Measurements from ENCODE around the gene PITPNC1.

Gene PITPNC1

DNA sequence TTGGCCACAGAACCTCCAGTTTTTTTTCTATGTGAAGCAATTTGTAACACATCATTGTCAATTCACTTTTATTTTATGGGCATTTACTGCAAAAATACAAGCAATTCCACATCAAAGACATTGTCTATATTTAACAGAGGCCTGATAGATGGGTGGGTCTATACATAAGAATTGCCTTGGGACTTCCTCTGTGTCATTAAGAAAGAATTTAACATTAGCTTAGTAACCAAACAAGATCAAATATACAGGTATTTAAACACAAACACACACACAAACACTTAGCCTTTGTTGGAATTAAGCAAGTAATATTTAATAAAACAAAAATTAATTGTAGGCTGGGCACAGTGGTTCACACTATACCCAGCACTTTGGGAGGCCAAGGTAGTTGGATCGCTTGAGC, 4.3 kb upstream of the PITPNC1 start:
- Histone ChIP-seq H3K4me1 (ENCODE audit: control insufficient read depth, insufficient read depth, low read length) (peaks cover 11% of the 10 kb centered on the region), H3K9me3 (ENCODE audit: control insufficient read depth in 2 of 2, low read length in 2 of 2) (no peaks in the 10 kb centered on the region), H3K4me3 (ENCODE audit: low read length in 2 of 2) (no peak overlapping the region), H3K27me3 (ENCODE audit: control insufficient read depth in 1 of 2, insufficient read depth in 2 of 2, low read length in 2 of 2) (no peaks in the 10 kb centered on the region), H3K27ac (ENCODE audit: low read length) (no peak overlapping the region), H3K36me3 (ENCODE audit: control insufficient read depth in 2 of 2, insufficient read depth in 2 of 2, low read length in 2 of 2) (no peaks in the 10 kb centered on the region), H3K9ac (ENCODE audit: low read length in 2 of 2) (no peak overlapping the region)

DNA sequence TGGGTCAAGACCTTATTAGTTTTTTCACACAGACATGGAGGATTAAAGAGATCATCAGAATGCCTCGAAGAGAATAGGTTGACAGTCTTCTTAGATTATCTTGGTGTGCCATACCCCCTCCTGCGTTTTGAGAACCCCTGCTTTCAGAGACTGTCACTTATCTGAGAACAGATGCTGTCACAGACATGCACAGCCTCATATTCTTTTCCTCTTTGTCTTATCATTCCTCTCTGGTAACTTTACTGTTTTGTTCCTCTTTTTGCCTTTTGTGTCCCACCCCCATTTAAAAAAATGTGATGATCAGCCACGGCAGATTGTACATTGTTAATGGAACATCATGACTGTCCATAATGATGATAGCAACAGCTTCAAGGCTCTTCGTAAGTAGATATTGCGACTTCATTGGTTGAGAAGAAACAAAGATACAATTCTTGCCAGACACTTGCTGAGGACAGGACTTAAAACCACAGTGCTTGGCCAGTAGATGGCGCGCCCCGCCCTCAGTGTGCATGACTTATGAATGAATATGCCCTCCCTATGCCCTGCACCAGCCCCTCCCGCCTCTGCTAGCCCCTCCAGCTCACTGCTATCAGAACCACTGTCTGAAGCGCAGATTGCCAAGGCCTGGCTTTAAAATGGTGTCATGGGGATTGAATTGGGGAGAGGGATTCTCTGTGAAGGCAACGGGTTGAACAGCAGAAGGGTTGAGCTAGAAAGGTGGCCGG, 2.6 kb upstream of the PITPNC1 start:
- Histone ChIP-seq H3K9me3 (ENCODE audit: control insufficient read depth in 2 of 2, low read length in 2 of 2) (no peaks in the 10 kb centered on the region), H3K4me3 (ENCODE audit: low read length in 2 of 2) (no peak overlapping the region), H3K27me3 (ENCODE audit: control insufficient read depth in 1 of 2, insufficient read depth in 2 of 2, low read length in 2 of 2) (no peaks in the 10 kb centered on the region), H3K27ac (ENCODE audit: low read length) (no peak overlapping the region), H3K9ac (ENCODE audit: low read length in 2 of 2) (no peak overlapping the region), H3K36me3 (ENCODE audit: control insufficient read depth in 2 of 2, insufficient read depth in 2 of 2, low read length in 2 of 2) (no peaks in the 10 kb centered on the region), H3K4me1 (ENCODE audit: control insufficient read depth, insufficient read depth, low read length) (peaks cover 23% of the 10 kb centered on the region)

DNA sequence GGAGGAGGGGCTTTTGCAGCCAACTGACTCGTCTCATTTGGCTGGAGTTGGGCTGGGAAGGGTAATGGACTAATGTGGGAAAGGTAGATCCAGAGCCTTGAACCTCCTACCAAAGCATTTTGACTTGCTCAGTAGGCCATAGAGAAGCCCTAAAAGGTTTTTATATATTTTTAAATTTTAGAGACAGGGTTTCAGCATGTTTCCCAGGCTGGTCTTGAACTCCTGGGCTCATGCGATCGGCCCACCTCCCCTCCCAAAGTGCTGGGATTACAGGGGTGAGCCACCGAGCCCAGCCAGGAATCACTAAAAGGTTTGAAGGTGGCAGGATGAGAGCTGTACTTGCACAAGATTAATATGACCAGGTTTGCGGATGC, 2.0 kb upstream of the PITPNC1 start:
- peaks cover 23% of the 10 kb centered on the region for H3K4me1 ChIP-seq (ENCODE audit: control insufficient read depth, insufficient read depth, low read length)
- no peaks in the 10 kb centered on the region for H3K9me3 ChIP-seq (ENCODE audit: control insufficient read depth in 2 of 2, low read length in 2 of 2)
- H3K27ac ChIP-seq (ENCODE audit: low read length), result no peak overlapping the region
- H3K4me3 ChIP-seq (ENCODE audit: low read length in 2 of 2), result no peak overlapping the region
- H3K36me3 ChIP-seq (ENCODE audit: control insufficient read depth in 2 of 2, insufficient read depth in 2 of 2, low read length in 2 of 2), result no peaks in the 10 kb centered on the region
- no peaks in the 10 kb centered on the region for H3K27me3 ChIP-seq (ENCODE audit: control insufficient read depth in 1 of 2, insufficient read depth in 2 of 2, low read length in 2 of 2)
- H3K9ac ChIP-seq (ENCODE audit: low read length in 2 of 2), result no peak overlapping the region

DNA sequence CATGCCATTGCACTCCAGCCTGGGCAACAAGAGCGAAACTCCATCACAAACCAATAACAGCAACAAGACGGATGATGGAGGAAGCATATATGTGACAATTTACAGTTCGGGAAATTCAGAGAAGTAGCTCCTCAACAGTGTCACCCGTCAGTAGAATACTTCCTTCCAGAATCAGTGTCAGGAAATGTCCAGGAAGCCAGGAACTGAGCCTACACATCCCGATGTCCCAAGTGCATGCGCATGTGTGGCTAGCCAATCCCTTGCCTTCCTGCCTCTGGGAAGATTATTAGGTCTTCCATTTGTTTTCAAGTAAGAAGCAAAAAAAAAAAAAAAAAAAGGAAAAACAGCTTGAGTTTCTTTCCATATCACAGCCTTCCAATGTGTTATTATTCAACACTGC, 1.4 kb upstream of the PITPNC1 start:
- Histone ChIP-seq H3K4me3 (ENCODE audit: low read length in 2 of 2) (no peak overlapping the region), H3K36me3 (ENCODE audit: control insufficient read depth in 2 of 2, insufficient read depth in 2 of 2, low read length in 2 of 2) (no peaks in the 10 kb centered on the region), H3K9me3 (ENCODE audit: control insufficient read depth in 2 of 2, low read length in 2 of 2) (no peaks in the 10 kb centered on the region), H3K9ac (ENCODE audit: low read length in 2 of 2) (no peak overlapping the region), H3K27me3 (ENCODE audit: control insufficient read depth in 1 of 2, insufficient read depth in 2 of 2, low read length in 2 of 2) (no peaks in the 10 kb centered on the region), H3K27ac (ENCODE audit: low read length) (no peak overlapping the region), H3K4me1 (ENCODE audit: control insufficient read depth, insufficient read depth, low read length) (peaks cover 23% of the 10 kb centered on the region)

DNA sequence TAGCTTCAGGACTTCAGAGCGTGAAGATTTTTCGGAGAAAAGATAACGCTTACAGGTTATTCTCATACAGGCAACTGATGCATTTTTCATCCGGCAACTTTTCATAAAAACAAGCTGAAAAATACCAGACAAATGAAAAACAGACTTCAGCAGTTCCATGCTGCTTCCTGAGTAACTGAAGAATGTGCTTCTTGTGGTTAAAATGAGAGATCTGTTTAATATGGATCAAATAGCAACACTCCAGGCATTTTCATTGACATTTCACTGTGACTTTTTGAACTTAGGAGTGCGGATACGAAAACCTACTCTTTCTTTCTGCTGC, 705 bp upstream of the PITPNC1 start:
- Histone ChIP-seq H3K27me3 (ENCODE audit: control insufficient read depth in 1 of 2, insufficient read depth in 2 of 2, low read length in 2 of 2) (no peaks in the 10 kb centered on the region), H3K27ac (ENCODE audit: low read length) (peak overlapping the region; percentile 77), H3K36me3 (ENCODE audit: control insufficient read depth in 2 of 2, insufficient read depth in 2 of 2, low read length in 2 of 2) (no peaks in the 10 kb centered on the region), H3K9me3 (ENCODE audit: control insufficient read depth in 2 of 2, low read length in 2 of 2) (no peaks in the 10 kb centered on the region), H3K9ac (ENCODE audit: low read length in 2 of 2) (peak overlapping the region; percentile 66 to 79), H3K4me1 (ENCODE audit: control insufficient read depth, insufficient read depth, low read length) (peaks cover 23% of the 10 kb centered on the region), H3K4me3 (ENCODE audit: low read length in 2 of 2) (peak overlapping the region; percentile 85 to 88)

DNA sequence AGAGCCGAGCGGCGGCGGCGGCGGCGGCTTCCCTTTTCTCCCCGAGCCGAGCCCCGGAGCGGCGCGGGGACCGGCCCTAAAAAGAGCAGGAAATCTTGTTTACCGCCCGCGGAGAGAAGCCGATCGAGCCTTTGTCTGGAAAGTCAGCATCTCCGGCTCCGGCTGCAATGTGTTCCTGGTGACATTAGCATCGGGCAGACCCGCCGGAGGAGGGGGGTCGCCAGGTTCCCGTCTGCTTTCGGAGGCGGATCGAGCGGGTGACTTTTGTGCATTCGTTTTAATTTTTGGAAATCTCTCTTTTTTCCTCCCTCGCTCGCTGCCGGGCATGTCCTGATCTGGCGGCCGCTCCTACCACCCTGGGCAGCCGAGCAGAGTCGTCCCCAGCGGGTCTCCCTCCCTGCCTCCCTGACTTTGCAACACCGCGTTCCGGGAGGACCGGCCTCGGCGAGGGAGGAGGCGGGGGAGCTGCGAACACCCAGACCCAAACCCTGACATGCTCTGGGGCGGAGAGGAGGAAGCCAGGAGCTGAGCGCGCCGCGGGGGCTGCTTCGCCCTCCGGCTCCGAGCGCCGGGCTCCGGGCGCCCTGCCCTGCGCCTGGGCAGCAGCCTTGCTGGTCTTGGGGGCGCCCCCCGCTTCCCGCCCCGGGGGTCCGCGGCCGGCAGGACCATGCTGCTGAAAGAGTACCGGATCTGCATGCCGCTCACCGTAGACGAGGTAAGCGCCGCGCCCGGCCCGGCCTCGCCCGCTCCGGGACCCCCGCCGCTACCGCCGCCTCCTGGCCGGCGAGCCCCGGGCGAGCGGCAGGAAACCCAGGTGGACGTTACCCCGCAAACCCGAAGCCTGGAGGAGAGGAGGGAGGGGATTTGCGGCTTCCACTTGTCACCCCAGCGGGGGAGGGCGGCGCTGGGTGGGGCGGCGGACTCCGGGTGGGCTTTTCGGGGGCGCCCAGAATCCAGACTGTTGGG, 690 bp downstream of the PITPNC1 start:
- H3K36me3 ChIP-seq (ENCODE audit: control insufficient read depth in 2 of 2, insufficient read depth in 2 of 2, low read length in 2 of 2), result no peaks in the 10 kb centered on the region
- H3K9ac ChIP-seq (ENCODE audit: low read length in 2 of 2), result peak overlapping the region; percentile 75 to 79
- H3K27me3 ChIP-seq (ENCODE audit: control insufficient read depth in 1 of 2, insufficient read depth in 2 of 2, low read length in 2 of 2), result no peaks in the 10 kb centered on the region

DNA sequence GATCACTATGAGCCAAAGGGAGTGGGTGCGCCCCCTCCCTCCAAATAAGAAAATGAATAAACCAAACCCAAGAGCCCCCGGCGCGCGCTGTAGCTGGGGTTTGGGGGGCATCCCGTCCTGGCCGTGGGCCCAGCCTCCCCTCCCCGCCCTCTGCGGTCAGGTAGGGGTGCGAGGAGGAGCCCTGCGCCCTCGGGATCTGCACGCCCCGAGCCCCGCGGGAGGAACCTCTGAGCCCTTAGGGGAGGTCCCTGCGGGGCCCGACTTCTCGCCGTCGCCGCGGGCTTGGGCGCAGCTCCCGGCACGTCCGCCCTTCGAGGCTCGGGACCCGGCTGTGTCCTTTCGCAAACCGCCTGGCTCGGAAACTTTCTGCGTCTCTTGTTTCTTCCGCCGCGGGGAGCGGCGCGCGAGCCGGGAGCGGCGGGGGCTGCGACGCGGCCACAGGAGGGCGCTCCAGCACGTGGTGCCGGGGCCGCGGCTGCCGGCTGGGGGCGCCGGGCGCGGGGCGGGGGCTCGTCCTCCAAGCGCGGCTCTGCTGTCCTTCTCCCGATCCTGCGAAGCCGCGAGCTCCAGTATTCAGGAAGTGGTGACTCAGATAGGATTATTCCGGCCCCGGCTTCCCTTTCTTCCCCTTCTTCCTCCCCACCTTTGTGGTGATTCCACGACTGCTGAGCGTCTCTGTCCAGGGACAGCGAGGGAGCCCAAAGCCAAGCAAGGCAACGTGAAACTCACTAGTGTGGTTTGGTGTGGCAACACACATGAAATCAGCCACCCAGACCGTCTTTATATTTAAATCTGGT, 1.6 kb downstream of the PITPNC1 start:
- Histone ChIP-seq H3K27ac (ENCODE audit: low read length) (peak overlapping the region; percentile 77), H3K4me1 (ENCODE audit: control insufficient read depth, insufficient read depth, low read length) (peaks cover 23% of the 10 kb centered on the region), H3K36me3 (ENCODE audit: control insufficient read depth in 2 of 2, insufficient read depth in 2 of 2, low read length in 2 of 2) (no peaks in the 10 kb centered on the region), H3K9ac (ENCODE audit: low read length in 2 of 2) (peak overlapping the region; percentile 79), H3K9me3 (ENCODE audit: control insufficient read depth in 2 of 2, low read length in 2 of 2) (no peaks in the 10 kb centered on the region), H3K4me3 (ENCODE audit: low read length in 2 of 2) (peak overlapping the region; percentile 85 to 89), H3K27me3 (ENCODE audit: control insufficient read depth in 1 of 2, insufficient read depth in 2 of 2, low read length in 2 of 2) (no peaks in the 10 kb centered on the region)

More for the DNA sequence above, 690 bp downstream of the PITPNC1 start:
- H3K9me3 ChIP-seq (ENCODE audit: control insufficient read depth in 2 of 2, low read length in 2 of 2), result no peaks in the 10 kb centered on the region
- H3K4me3 ChIP-seq (ENCODE audit: low read length in 2 of 2), result peak overlapping the region; percentile 85 to 88
- peaks cover 23% of the 10 kb centered on the region for H3K4me1 ChIP-seq (ENCODE audit: control insufficient read depth, insufficient read depth, low read length)
- H3K27ac ChIP-seq (ENCODE audit: low read length), result peak overlapping the region; percentile 77

DNA sequence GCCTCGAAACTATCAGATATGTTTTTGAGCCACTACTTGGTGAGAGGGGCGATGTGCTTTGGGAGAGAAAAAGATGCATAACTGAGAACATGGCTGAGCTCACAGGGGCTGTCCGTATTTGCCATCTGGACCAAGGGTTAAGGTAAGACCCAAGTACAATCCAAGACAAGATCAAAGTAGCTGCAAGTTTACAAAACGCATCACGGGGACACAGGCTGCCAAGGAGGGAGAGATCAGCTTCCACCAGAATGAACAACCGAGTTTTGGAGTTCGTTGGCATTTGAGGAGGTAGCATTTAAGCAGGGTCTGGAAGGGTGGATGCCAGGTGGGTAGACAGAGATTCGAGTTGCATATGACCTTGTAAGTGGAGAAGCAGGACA, 2.2 kb downstream of the PITPNC1 start:
- Histone ChIP-seq H3K9ac (ENCODE audit: low read length in 2 of 2) (peak overlapping the region; percentile 73 to 79), H3K36me3 (ENCODE audit: control insufficient read depth in 2 of 2, insufficient read depth in 2 of 2, low read length in 2 of 2) (no peaks in the 10 kb centered on the region), H3K27ac (ENCODE audit: low read length) (peak overlapping the region; percentile 11)

DNA sequence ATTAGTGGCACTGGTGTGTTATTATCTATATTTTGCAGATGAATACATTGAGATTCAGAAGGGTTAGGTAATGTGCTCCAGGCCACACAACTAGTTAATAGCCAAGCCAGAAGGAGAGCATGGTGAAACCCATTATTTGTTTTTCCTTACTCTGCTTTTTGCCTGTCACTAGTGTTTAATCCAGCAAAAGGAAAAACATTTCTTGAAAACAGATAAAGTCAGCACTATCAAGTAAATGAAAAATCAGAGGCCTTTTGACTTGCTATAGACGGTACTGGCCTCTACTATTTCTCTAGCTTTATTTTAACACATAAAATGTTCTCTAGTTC, 4.8 kb downstream of the PITPNC1 start:
- Histone ChIP-seq H3K9ac (ENCODE audit: low read length in 2 of 2) (no peak overlapping the region), H3K9me3 (ENCODE audit: control insufficient read depth in 2 of 2, low read length in 2 of 2) (no peaks in the 10 kb centered on the region), H3K36me3 (ENCODE audit: control insufficient read depth in 2 of 2, insufficient read depth in 2 of 2, low read length in 2 of 2) (no peaks in the 10 kb centered on the region), H3K27me3 (ENCODE audit: control insufficient read depth in 1 of 2, insufficient read depth in 2 of 2, low read length in 2 of 2) (no peaks in the 10 kb centered on the region), H3K27ac (ENCODE audit: low read length) (no peak overlapping the region), H3K4me1 (ENCODE audit: control insufficient read depth, insufficient read depth, low read length) (peaks cover 14% of the 10 kb centered on the region), H3K4me3 (ENCODE audit: low read length in 2 of 2) (no peak overlapping the region)

More for the DNA sequence above, 2.2 kb downstream of the PITPNC1 start:
- Histone ChIP-seq H3K4me1 (ENCODE audit: control insufficient read depth, insufficient read depth, low read length) (peaks cover 23% of the 10 kb centered on the region), H3K9me3 (ENCODE audit: control insufficient read depth in 2 of 2, low read length in 2 of 2) (no peaks in the 10 kb centered on the region), H3K27me3 (ENCODE audit: control insufficient read depth in 1 of 2, insufficient read depth in 2 of 2, low read length in 2 of 2) (no peaks in the 10 kb centered on the region), H3K4me3 (ENCODE audit: low read length in 2 of 2) (peak overlapping the region; percentile 85 to 89)

DNA sequence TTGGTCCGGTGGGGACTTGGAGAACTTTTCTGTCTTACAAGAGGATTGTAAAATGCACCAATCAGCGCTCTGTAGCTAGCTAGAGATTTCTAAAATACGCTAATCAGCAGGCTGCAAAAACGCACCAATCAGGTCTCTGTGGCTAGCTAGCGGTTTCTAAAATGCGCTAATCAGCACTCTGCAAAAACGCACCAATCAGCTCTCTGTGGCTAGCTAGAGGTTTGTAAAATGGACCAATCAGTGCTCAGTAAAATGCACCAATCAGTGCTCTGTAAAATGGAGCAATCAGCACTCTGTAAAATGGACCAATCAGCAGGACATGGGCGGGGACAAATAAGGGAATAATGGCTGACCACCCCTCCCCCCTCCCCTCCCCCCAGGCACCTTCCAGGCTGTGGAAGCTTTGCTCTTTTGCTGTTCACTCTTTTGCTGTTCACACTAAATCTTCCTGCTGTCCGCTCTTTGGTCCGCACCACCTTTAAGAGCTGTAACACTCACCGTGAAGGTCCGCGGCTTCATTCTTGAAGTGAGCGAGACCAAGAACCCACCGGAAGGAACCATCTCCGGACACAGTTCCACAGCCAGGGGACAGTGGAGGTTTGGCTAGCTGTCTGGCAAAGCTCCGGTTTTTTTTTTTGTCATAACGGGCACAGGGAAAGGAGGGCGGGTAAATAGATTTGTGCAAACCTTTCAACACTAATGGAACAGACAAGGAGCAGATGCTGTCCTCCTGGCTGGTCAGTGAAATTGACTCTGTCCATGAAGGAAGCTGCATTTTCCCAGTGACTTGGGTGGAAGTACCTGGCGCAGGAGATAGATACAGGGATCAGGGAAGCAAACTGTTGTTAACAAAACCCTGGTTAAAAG, 8.3 kb downstream of the PITPNC1 start:
- no peak overlapping the region for H3K27ac ChIP-seq (ENCODE audit: low read length)
- no peaks in the 10 kb centered on the region for H3K9me3 ChIP-seq (ENCODE audit: control insufficient read depth in 2 of 2, low read length in 2 of 2)
- H3K9ac ChIP-seq (ENCODE audit: low read length in 2 of 2), result no peak overlapping the region
- no peaks in the 10 kb centered on the region for H3K4me1 ChIP-seq (ENCODE audit: control insufficient read depth, insufficient read depth, low read length)
- H3K4me3 ChIP-seq (ENCODE audit: low read length in 2 of 2), result no peak overlapping the region
- H3K27me3 ChIP-seq (ENCODE audit: control insufficient read depth in 1 of 2, insufficient read depth in 2 of 2, low read length in 2 of 2), result no peaks in the 10 kb centered on the region
- H3K36me3 ChIP-seq (ENCODE audit: control insufficient read depth in 2 of 2, insufficient read depth in 2 of 2, low read length in 2 of 2), result no peaks in the 10 kb centered on the region

Measured in stomach smooth muscle (tissue), 2 donors.